Measurements from ENCODE around the gene EFHC1.
"Not testable (repeated sequence)": the region's sequence is repeated elsewhere in the genome, so short reads cannot be mapped to it uniquely, and the experiment has no call there.

EFHC1 gene

GRCh38 chr6:52461194-52461593, 41.1 kb downstream of the EFHC1 start:
- DNase-seq: not testable (repeated sequence)

- no peak for DNase-seq
Measured at GRCh38 chr6:52474173-52474572, 54.0 kb downstream of the EFHC1 start.

- DNase-seq: no peak
Measured at GRCh38 chr6:52475307-52475706, 55.2 kb downstream of the EFHC1 start.

- peak; percentile 56 for DNase-seq
Measured at GRCh38 chr6:52482903-52483670, 62.9 kb downstream of the EFHC1 start.

GRCh38 chr6:52483671-52484003, 63.5 kb downstream of the EFHC1 start:
- DNase-seq: no peak

- no peak for DNase-seq
Measured at GRCh38 chr6:52489881-52490280, 69.7 kb downstream of the EFHC1 start.

GRCh38 chr6:52491203-52492069, 71.3 kb downstream of the EFHC1 start:
- DNase-seq: peak; percentile 46

- no peak for DNase-seq
Measured at GRCh38 chr6:52493669-52494068, 73.5 kb downstream of the EFHC1 start.

GRCh38 chr6:52494298-52495072, 74.3 kb downstream of the EFHC1 start:
- DNase-seq: no peak

- no peak for DNase-seq
Measured at GRCh38 chr6:52495922-52496321, 75.8 kb downstream of the EFHC1 start.

- DNase-seq: no peak
Measured at GRCh38 chr6:52496631-52497030, 76.5 kb downstream of the EFHC1 start.

GRCh38 chr6:52497652-52498408, 77.7 kb downstream of the EFHC1 start:
- DNase-seq: no peak

- DNase-seq: no peak
Measured at GRCh38 chr6:52498538-52499017, 78.4 kb downstream of the EFHC1 start.

- peak; percentile 71 for DNase-seq
Measured at GRCh38 chr6:52499026-52499425, 78.9 kb downstream of the EFHC1 start.

GRCh38 chr6:52499681-52500236, 79.6 kb downstream of the EFHC1 start:
- no peak for DNase-seq

- DNase-seq: no peak
Measured at GRCh38 chr6:52500238-52501129, 80.3 kb downstream of the EFHC1 start.

GRCh38 chr6:52502306-52503029, 82.3 kb downstream of the EFHC1 start:
- no peak for DNase-seq

- DNase-seq: no peak
Measured at GRCh38 chr6:52503323-52503747, 83.2 kb downstream of the EFHC1 start.

- DNase-seq: peak; percentile 65
Measured at GRCh38 chr6:52503851-52504781, 84.0 kb downstream of the EFHC1 start.

Measured in fibroblast of skin of right quadriceps (primary cell).